ENCODE data around the gene TMUB1.
"Not testable (repeated sequence)": the region's sequence is repeated elsewhere in the genome, so short reads cannot be mapped to it uniquely, and the experiment has no call there.

Gene TMUB1

GRCh38 chr7:151048911-151049463, 34.3 kb downstream of the TMUB1 start:
- DNase-seq, result no peak

- DNase-seq, result no peak
Observed at GRCh38 chr7:151047976-151048815, 35.1 kb downstream of the TMUB1 start, which contains the start of gene ASIC3. TSS of gene ASIC3 (plus strand) at chr7:151048531. CDS start at chr7:151048886, 355 bp downstream.

GRCh38 chr7:151046603-151047573, 36.4 kb downstream of the TMUB1 start:
- DNase-seq, result peak; percentile 35 to 49

- DNase-seq, result no peak
Observed at GRCh38 chr7:151045967-151046366, 37.3 kb downstream of the TMUB1 start.

- DNase-seq, result no peak
Observed at GRCh38 chr7:151045262-151045661, 38.0 kb downstream of the TMUB1 start.

- DNase-seq, result no peak
Observed at GRCh38 chr7:151043959-151044358, 39.3 kb downstream of the TMUB1 start.

GRCh38 chr7:151043449-151043848, 39.8 kb downstream of the TMUB1 start:
- not testable (repeated sequence) for DNase-seq

GRCh38 chr7:151040616-151041375, 42.5 kb downstream of the TMUB1 start:
- no peak for DNase-seq

GRCh38 chr7:151039850-151040548, 43.3 kb downstream of the TMUB1 start:
- no peak for DNase-seq

GRCh38 chr7:151038951-151039849, 44.1 kb downstream of the TMUB1 start:
- DNase-seq, result no peak

- DNase-seq, result no peak
Observed at GRCh38 chr7:151035902-151036301, 47.4 kb downstream of the TMUB1 start.

- DNase-seq, result no peak
Observed at GRCh38 chr7:151035026-151035717, 48.1 kb downstream of the TMUB1 start.

- DNase-seq, result no peak
Observed at GRCh38 chr7:151034312-151035025, 48.8 kb downstream of the TMUB1 start.

GRCh38 chr7:151033864-151034249, 49.4 kb downstream of the TMUB1 start:
- no peak for DNase-seq

- no peak for DNase-seq
Observed at GRCh38 chr7:151032936-151033863, 50.1 kb downstream of the TMUB1 start.
